Aorta (tissue), 5 donors: ENCODE measurements around the gene CACNA2D4. TPM values are rescaled to one million over a fixed set of nuclear protein-coding genes. Genes with fewer than 3 reads are reported as not detected.

Experiments
- ATAC-seq: fragments of 200-7000 bp; cut with Tn5 transposase; one replicate; pipeline ENCODE4 v1.9.1; 2022; ENCODE audit warnings: moderate library complexity; ENCODE audit not compliant: low FRiP score
- DNase-seq, 2 donors: peaks; one replicate each; pipeline ENCODE4 v3.0.0-alpha.2; 2020
- H3K27ac ChIP-seq, 2 donors: one replicate each; pipeline ENCODE4 v1.5.1; 2013; ENCODE audit warnings: low read length in 2 of 2, mild to moderate bottlenecking in 2 of 2, moderate library complexity in 2 of 2, control low read depth in 1 of 2, inconsistent platforms in 1 of 2, low read depth in 1 of 2
- H3K27me3 ChIP-seq, 2 donors: one replicate each; pipeline ENCODE4 v1.6.1; 2013; ENCODE audit warnings: control low read depth in 1 of 2, low read length in 1 of 2, mild to moderate bottlenecking in 1 of 2, moderate library complexity in 1 of 2; ENCODE audit not compliant: insufficient read depth in 2 of 2, control insufficient read depth in 1 of 2
- H3K36me3 ChIP-seq, 2 donors: one replicate each; pipeline ENCODE4 v1.6.1; 2013; ENCODE audit warnings: control low read depth in 1 of 2, low read length in 1 of 2, mild to moderate bottlenecking in 1 of 2; ENCODE audit not compliant: insufficient read depth in 2 of 2, control insufficient read depth in 1 of 2
- H3K4me1 ChIP-seq, 2 donors: one replicate each; pipeline ENCODE4 v1.6.1; 2013; ENCODE audit warnings: low read length in 2 of 2, control low read depth in 1 of 2, mild to moderate bottlenecking in 1 of 2, moderate library complexity in 1 of 2; ENCODE audit not compliant: insufficient read depth in 2 of 2, control insufficient read depth in 1 of 2
- H3K4me3 ChIP-seq, 2 donors: one replicate each; pipeline ENCODE4 v1.5.1; 2013; ENCODE audit warnings: low read length in 2 of 2, control low read depth in 1 of 2, mild to moderate bottlenecking in 1 of 2
- H3K9me3 ChIP-seq: one replicate; pipeline ENCODE4 v1.6.1; 2013; ENCODE audit warnings: mild to moderate bottlenecking, low read length; ENCODE audit not compliant: control insufficient read depth
- WGBS, 2 donors: extraction: QIAGEN DNeasy Blood & Tissue Kit; methylation state at CpG; one replicate each; pipeline ENCODE4 v1.1.7; 2013; 5-methylcytosine and 5-hydroxymethylcytosine counted together
- intact Hi-C, 2 donors: fragments of 100-400 bp; cut with DNase I; formaldehyde crosslinking; loops; one replicate each; pipeline versions ENCODE4 v1.14.2 to v1.15.0; 2022
- polyA plus RNA-seq, 2 donors: library from polyadenylated mRNA; stranded (reverse); fragments of 200-250 nt; gene quantifications; one replicate each; pipeline ENCODE4 v1.2.3, GENCODE V29; 2013
- total RNA-seq, 2 donors: library from RNA; stranded (reverse); fragmentation: NEBNext Ultra II Directional; extraction: Animal tissue kit (Norgen Biotek cat#: 25700); gene quantifications; one replicate each; pipeline ENCODE4 v1.2.1, GENCODE V29; 2021
- donor health status: healthy with polysubstance abuse.
- donor health status: Bipolar disorder and iron deficiency.
- donor health status: DM: no; HTN: no; CAD: no.
- donor health status: DM: no; HTN: no; CAD: no.
- donor health status: DM: yes; HTN: yes; CAD: no.

The CACNA2D4 gene
- total and polyA plus RNA-seq, 4 donors = 0.88 to 9.7 (median 4.6) TPM

DNA sequence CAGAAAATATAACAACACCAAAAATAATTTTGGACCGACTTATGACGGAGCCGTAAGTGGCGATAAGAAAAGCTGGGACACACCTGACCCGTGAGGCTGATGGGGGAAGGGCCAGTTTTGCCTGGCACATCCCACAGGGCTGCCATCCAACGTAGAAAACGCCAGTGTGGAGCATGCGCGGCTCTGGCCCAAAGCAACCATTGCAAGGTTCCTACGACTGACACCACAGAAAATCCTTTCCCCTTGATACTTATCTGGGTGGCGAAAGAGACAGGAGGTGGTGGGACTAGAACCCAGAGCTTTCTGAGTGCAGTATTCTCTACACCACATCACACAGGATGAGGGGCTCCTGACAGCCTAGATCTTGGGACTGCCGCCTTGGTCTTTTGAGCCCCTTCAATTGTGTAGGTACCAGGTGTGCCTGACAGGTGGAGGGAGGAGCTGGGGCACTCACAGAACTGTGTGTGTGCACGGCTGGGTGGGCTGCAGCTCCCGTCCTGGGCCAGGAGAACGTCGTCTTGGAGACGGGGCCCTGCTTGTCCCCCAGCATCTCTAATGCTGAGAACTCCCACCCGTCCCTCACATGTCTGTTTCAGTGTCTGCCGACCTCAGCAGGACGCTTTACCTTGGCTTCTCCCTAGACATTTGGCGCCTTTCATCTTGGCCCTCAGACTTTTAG, 17.4 kb upstream of the CACNA2D4 start:
- peak in 1 of 2 donors; percentile 78 for DNase-seq
- H3K4me3 ChIP-seq = no peak overlapping the region
- no peaks in the 10 kb centered on the region for H3K9me3 ChIP-seq
- H3K27me3 ChIP-seq = no peaks in the 10 kb centered on the region
- H3K4me1 ChIP-seq = no peaks in the 10 kb centered on the region
- peak; percentile 47 for ATAC-seq
- H3K36me3 ChIP-seq = peaks cover 0 to 3% of the 10 kb centered on the region in 2 donors
- intact Hi-C loops = loop anchor here (5.0 kb wide), 4 partner anchors 101 to 304 kb away; no protein-coding TSS in a partner anchor
- WGBS, 2 donors = 6 to 7% methylated on average over 21 of the region's 21 CpGs
- H3K27ac ChIP-seq = peak overlapping the region; percentile 76 to 96

DNA sequence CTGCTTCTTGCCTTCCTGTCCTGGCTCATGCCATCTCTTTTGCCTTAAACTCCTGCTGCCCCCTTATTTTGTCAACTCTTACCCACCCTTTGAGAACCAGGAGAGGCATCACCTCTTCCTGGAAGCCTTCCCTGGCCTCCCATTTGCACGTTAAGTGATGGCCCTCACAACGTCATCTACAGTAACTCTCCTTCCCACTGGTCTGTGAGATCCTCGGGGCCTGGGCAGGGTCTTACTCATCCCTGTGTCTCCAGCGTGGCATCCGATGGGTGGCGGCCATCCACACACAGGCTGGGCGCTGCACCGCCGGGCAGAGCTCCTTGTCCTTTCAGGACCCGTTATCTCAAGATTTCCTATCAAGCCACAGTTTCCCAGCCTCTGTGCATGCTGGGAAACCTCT, 16.8 kb upstream of the CACNA2D4 start:
- Histone ChIP-seq H3K36me3 (peaks cover 0 to 3% of the 10 kb centered on the region in 2 donors), H3K27me3 (no peaks in the 10 kb centered on the region), H3K9me3 (no peaks in the 10 kb centered on the region), H3K4me1 (no peaks in the 10 kb centered on the region), H3K4me3 (no peak overlapping the region), H3K27ac (peak overlapping the region in 1 of 2 donors; percentile 39)
- ATAC-seq (no peak), DNase-seq (no peak)
- intact Hi-C loops = loop anchor here (5.0 kb wide), 4 partner anchors 102 to 303 kb away; no protein-coding TSS in a partner anchor
- 13 to 17% methylated on average over 10 of the region's 10 CpGs for WGBS, 2 donors

DNA sequence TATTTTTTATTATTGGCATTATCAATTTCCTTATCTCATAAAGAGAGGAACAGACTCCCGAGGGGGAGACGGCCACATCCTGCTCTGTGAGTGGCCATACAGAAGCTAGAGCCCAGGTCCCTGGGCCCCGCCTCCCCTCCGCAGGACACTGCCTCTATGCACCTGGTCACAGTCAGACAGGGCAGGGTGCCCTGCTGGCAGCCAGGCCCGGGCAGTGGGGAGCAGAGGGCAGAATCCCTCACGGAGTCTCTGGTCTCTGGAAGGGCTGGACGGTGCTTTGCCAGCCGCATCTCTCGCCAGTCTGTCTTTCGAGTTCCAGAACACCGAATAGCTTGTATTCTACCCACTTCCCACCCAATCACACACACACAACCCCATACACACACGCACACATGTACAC, 16.4 kb upstream of the CACNA2D4 start:
- DNase-seq = no peak
- no peaks in the 10 kb centered on the region for H3K9me3 ChIP-seq
- no peak for ATAC-seq
- H3K27ac ChIP-seq = peak overlapping the region in 1 of 2 donors; percentile 39
- intact Hi-C loops = loop anchor here (5.0 kb wide), 5 partner anchors 88 to 303 kb away; no protein-coding TSS in a partner anchor
- no peak overlapping the region for H3K4me3 ChIP-seq
- peaks cover 0 to 3% of the 10 kb centered on the region in 2 donors for H3K36me3 ChIP-seq
- H3K27me3 ChIP-seq = no peaks in the 10 kb centered on the region
- no peaks in the 10 kb centered on the region for H3K4me1 ChIP-seq
- 71 to 75% methylated on average over 12 of the region's 12 CpGs for WGBS, 2 donors

DNA sequence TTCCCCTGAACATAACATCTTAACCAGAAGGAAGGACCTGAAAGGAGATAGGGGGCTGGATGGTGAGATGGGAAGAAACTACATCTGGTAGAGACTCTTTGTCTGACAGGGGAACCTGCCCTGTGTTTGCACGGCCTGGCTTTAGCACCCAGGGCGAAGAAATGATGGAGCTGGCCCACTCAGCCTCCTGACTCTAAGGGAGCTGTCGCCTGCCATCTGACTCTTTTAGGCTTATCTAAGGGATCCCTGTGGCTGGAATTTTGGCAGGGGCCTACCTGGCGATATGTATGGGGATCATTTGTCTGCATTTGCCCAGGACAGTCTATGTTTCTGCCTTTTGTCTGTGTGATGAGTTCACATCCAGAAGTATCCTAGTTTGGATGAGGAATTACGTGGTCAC, 15.6 kb upstream of the CACNA2D4 start:
- 71 to 82% methylated on average over 5 of the region's 5 CpGs for WGBS, 2 donors
- Histone ChIP-seq H3K27me3 (no peaks in the 10 kb centered on the region), H3K9me3 (no peaks in the 10 kb centered on the region), H3K4me3 (no peak overlapping the region), H3K27ac (peak overlapping the region in 1 of 2 donors; percentile 60), H3K36me3 (peaks cover 0 to 2% of the 10 kb centered on the region in 2 donors), H3K4me1 (no peaks in the 10 kb centered on the region)
- ATAC-seq (no peak), DNase-seq (no peak)
- intact Hi-C loops = loop anchor here in 1 of 2 donors (5.0 kb wide), 1 partner anchor 87 kb away; no protein-coding TSS in a partner anchor

DNA sequence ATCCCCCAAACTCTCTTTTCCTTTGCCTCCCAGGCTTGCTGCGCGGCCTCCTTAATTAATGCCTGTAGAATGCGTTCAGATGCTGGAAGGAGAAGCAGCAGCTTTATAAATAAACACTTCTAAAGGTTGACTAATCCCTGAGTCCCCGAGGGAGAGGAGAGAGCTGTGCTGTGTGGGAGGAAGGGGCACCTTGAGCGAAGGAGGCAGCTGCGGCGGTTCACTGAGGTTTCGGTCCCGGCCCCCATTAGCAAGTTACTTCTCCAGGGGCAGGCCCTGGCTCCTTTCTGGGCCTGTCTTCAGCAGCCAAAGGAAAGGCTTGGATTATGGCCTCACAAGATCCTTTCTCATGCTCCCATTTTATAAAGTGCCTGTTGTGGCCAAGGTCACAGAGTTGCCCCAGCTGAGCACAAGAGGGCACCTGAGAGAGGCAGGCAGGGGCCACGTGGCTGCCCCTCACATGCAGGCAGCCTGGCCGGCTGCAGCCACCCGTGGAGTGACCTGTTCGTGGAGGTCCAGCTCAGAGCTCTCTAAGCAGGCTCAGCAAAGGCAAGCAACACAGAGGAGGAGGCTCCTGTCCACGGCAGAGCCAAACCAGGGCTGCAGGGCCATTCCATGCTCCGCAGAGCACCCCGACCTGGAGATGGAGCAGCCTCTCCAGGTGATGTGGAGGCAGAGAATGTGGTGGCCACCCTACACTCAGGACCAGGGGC, 15.0 kb upstream of the CACNA2D4 start:
- H3K27ac ChIP-seq = peak overlapping the region in 1 of 2 donors; percentile 60
- no peak for ATAC-seq
- intact Hi-C loops = loop anchor here in 1 of 2 donors (5.0 kb wide), 1 partner anchor 86 kb away; no protein-coding TSS in a partner anchor

DNA sequence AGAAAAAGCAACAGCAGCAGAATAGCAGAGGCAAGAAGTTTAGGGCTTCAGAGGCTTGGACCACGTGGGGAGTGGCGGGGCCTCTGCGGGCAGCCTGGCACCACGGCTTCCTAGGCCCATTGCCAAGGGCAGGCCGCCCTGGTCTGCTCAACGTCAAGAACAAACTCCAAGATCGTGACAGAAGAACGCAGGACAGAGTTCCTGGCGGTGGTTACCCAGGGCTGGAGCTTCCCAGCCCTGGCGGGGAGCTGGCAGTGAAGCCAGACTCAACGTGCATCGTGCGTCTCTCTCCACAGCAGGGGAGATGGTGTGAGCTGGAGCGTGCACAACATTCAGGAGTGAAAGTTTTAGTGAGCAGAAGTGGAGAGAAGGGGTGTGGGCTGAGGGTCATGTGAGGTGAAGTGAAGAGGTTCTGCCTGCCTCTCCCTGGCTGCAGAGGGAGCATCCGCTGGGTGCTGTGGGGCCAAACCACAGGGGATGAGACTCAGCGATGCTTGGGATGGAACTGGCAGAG, 13.9 kb upstream of the CACNA2D4 start:
- ATAC-seq (no peak), DNase-seq (peak in 1 of 2 donors; percentile 74)
- 3 to 4% methylated on average over 16 of the region's 16 CpGs for WGBS, 2 donors
- no peaks in the 10 kb centered on the region for H3K9me3 ChIP-seq
- no peaks in the 10 kb centered on the region for H3K4me1 ChIP-seq
- H3K27me3 ChIP-seq = no peaks in the 10 kb centered on the region
- H3K27ac ChIP-seq = peak overlapping the region in 1 of 2 donors; percentile 41
- no peak overlapping the region for H3K4me3 ChIP-seq
- no peaks in the 10 kb centered on the region for H3K36me3 ChIP-seq
- intact Hi-C loops = loop anchor here in 1 of 2 donors (5.0 kb wide), 1 partner anchor 85 kb away; no protein-coding TSS in a partner anchor

More for the DNA sequence above, 15.0 kb upstream of the CACNA2D4 start:
- Histone ChIP-seq H3K36me3 (no peaks in the 10 kb centered on the region), H3K4me3 (no peak overlapping the region), H3K4me1 (no peaks in the 10 kb centered on the region), H3K27me3 (no peaks in the 10 kb centered on the region), H3K9me3 (no peaks in the 10 kb centered on the region)
- no peak for DNase-seq
- 36 to 44% methylated on average over 16 of the region's 16 CpGs for WGBS, 2 donors

DNA sequence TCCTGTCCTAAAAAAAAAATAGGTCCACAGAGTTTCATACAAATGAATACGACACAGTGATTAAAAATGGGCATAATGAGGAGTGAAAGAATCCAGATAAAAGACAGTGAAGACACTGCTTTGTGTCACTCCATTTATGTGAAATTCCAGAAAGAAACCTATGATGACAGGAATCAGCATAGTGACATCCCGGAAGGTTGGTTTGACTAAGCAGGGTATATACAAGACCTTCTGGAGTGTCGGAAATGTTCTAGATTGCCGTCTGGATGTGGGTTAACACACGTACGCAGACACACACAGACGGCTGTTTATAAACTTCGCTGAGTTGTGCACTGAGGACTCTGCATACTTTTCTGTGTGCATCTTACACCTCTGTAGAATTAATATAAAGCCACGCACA, 13.2 kb upstream of the CACNA2D4 start:
- Histone ChIP-seq H3K27ac (no peak overlapping the region), H3K4me1 (no peaks in the 10 kb centered on the region), H3K27me3 (no peaks in the 10 kb centered on the region), H3K4me3 (no peak overlapping the region), H3K36me3 (no peaks in the 10 kb centered on the region), H3K9me3 (no peaks in the 10 kb centered on the region)
- intact Hi-C loops = loop anchor here in 1 of 2 donors (5.0 kb wide), 1 partner anchor 84 kb away; no protein-coding TSS in a partner anchor
- ATAC-seq = no peak
- 81 to 86% methylated on average over 9 of the region's 9 CpGs for WGBS, 2 donors
- no peak for DNase-seq

DNA sequence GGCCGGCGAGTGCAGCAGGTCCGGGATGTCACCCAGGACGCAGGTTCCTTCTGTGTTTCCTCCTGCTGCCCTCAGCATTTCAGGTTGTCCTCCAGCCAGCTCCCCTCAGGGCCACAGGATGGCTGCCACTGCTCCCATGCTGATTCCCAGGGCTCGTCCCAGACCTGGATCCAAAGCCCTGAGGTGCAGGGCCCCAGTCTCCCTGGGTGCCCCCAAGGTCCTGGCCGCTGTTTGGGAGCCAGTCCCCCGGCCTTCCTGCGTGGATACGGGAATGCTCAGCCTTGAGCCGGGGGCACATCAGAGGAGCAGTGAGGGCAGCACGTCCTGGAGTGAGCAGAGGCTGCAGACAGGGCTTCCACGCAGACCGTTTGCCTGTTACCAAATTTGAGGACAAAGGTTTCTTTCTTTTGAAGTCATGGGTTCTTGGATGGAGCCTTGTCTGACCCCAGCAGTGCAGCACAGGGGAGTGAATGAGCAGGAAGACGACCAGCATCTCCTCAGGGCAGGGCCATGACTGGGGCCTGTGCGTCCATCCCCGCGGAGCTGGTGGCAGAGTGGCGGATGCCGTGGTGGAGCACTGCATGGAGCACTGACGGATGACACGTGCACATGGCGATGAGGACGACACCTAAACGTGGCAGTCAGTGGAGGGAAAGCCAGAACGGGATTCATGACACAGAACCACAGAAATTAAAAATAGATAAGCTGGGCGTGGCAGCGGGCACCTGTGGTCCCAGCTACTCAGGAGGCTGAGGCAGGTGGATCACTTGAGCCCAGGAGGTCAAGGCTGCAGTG, 12.5 kb upstream of the CACNA2D4 start:
- DNase-seq = no peak
- intact Hi-C loops = loop anchor here in 1 of 2 donors (5.0 kb wide), 1 partner anchor 84 kb away; no protein-coding TSS in a partner anchor
- H3K27me3 ChIP-seq = no peaks in the 10 kb centered on the region
- H3K27ac ChIP-seq = no peak overlapping the region
- H3K36me3 ChIP-seq = no peaks in the 10 kb centered on the region
- H3K4me1 ChIP-seq = no peaks in the 10 kb centered on the region
- no peak for ATAC-seq
- no peak overlapping the region for H3K4me3 ChIP-seq
- H3K9me3 ChIP-seq = no peaks in the 10 kb centered on the region
- 94 to 95% methylated on average over 27 of the region's 27 CpGs for WGBS, 2 donors
